Erythroblast (primary cell): ENCODE data around the gene UBD.

Experiments used
- GATA1 ChIP-seq: IDR thresholded peaks from 2 replicates; pipeline ENCODE4 v1.6.1; 2011; ENCODE audit warnings: low read depth, mild to moderate bottlenecking, control low read depth, low read length, moderate library complexity
- POLR2A ChIP-seq: IDR thresholded peaks from 2 replicates; pipeline ENCODE4 v1.6.1; 2011; ENCODE audit warnings: mild to moderate bottlenecking, low read length

GRCh38 chr6:29598172-29598747, 38.7 kb upstream of the UBD start:
- TF ChIP-seq GATA1 (no peak), POLR2A (no peak)
